IMR-90 (cell line): ENCODE measurements around the gene GNAT2. TPM values are rescaled to one million over a fixed set of nuclear protein-coding genes. Genes with fewer than 3 reads are reported as not detected.

Experiments
- ATAC-seq: fragments of 200-7000 bp; cut with Tn5 transposase; 2 replicates; pipeline ENCODE4 v1.9.1; 2020; ENCODE audit warnings: low read depth, mild to moderate bottlenecking, moderate library complexity
- BruUV-seq: library from RNA; stranded (reverse); fragments of 400-500 nt; replicated peaks from 2 replicates; lab custom pipeline; 2021; lab: Mats Ljungman, UMichigan
- CTCF ChIA-PET: fragments of 300-600 bp; formaldehyde crosslinking; extraction: SDS; loops from one replicate; lab custom pipeline; 2021; ENCODE audit warnings: antibody characterized with exemption; lab: Yijun Ruan, JAX
- POLR2A ChIA-PET: fragments of 300-600 bp; sonication (Branson Sonifier 250); formaldehyde crosslinking; loops from one replicate; lab custom pipeline; 2022; ENCODE audit warnings: antibody characterized with exemption; ENCODE audit not compliant: unreplicated experiment; lab: Charles Lee
- DNase-seq: peaks from one replicate; pipeline ENCODE4 v3.0.0; 2013
- H2AFZ ChIP-seq: replicated peaks from 2 replicates; pipeline ENCODE3; 2013; ENCODE audit warnings: low read length, mild to moderate bottlenecking; ENCODE audit not compliant: poor library complexity
- H2AK5ac ChIP-seq: 2 replicates; pipeline ENCODE4 v1.6.1; 2013; ENCODE audit warnings: low read depth, low read length, inconsistent platforms
- H2AK9ac ChIP-seq: replicated peaks from 2 replicates; pipeline ENCODE3; 2013; ENCODE audit warnings: mild to moderate bottlenecking, low read depth, low read length, moderate library complexity; ENCODE audit not compliant: poor library complexity
- H2BK120ac ChIP-seq: 2 replicates; pipeline ENCODE4 v1.6.1; 2013; ENCODE audit warnings: low read depth, low read length, inconsistent platforms
- H2BK15ac ChIP-seq: 3 replicates; pipeline ENCODE4 v1.6.1; 2013; ENCODE audit warnings: low read depth, low read length, inconsistent platforms
- H2BK20ac ChIP-seq: 2 replicates; pipeline ENCODE4 v1.6.1; 2013; ENCODE audit warnings: low read depth, mild to moderate bottlenecking, inconsistent platforms, low read length, moderate library complexity
- H2BK5ac ChIP-seq: 2 replicates; pipeline ENCODE4 v1.6.1; 2013; ENCODE audit warnings: mild to moderate bottlenecking, low read depth, low read length, inconsistent platforms; ENCODE audit not compliant: poor library complexity, severe bottlenecking
- H3K14ac ChIP-seq: replicated peaks from 2 replicates; pipeline ENCODE4 v1.6.1; 2013; ENCODE audit warnings: low read depth, low read length, inconsistent platforms
- H3K18ac ChIP-seq: 2 replicates; pipeline ENCODE4 v1.6.1; 2013; ENCODE audit warnings: low read depth, low read length, control low read depth
- H3K23ac ChIP-seq: 2 replicates; pipeline ENCODE4 v1.6.1; 2013; ENCODE audit warnings: low read depth, low read length, inconsistent platforms
- H3K27ac ChIP-seq: 2 replicates; pipeline ENCODE4 v1.5.1; 2013; ENCODE audit warnings: mild to moderate bottlenecking, control low read depth, low read length; ENCODE audit not compliant: insufficient read depth
- H3K27me3 ChIP-seq: 2 replicates; pipeline ENCODE4 v1.6.1; 2013; ENCODE audit warnings: low read length; ENCODE audit not compliant: control insufficient read depth, insufficient read depth
- H3K36me3 ChIP-seq: 2 replicates; pipeline ENCODE4 v1.6.1; 2013; ENCODE audit warnings: low read length, mixed read lengths; ENCODE audit not compliant: control insufficient read depth, insufficient read depth
- H3K4ac ChIP-seq: 2 replicates; pipeline ENCODE4 v1.6.1; 2013; ENCODE audit warnings: low read depth, low read length, inconsistent platforms
- H3K4me1 ChIP-seq: 2 replicates; pipeline ENCODE4 v1.6.1; 2013; ENCODE audit warnings: low read length, mixed read lengths; ENCODE audit not compliant: control insufficient read depth, insufficient read depth
- H3K4me2 ChIP-seq: 2 replicates; pipeline ENCODE4 v1.6.1; 2013; ENCODE audit warnings: low read depth, mild to moderate bottlenecking, control low read depth, low read length, moderate library complexity
- H3K4me3 ChIP-seq: 2 replicates; pipeline ENCODE4 v1.5.1; 2013; ENCODE audit warnings: low read depth, mild to moderate bottlenecking, control low read depth, low read length, moderate library complexity; ENCODE audit not compliant: insufficient read depth
- H3K56ac ChIP-seq: 2 replicates; pipeline ENCODE4 v1.6.1; 2013; ENCODE audit warnings: low read length, inconsistent platforms; ENCODE audit not compliant: insufficient read depth; ENCODE audit errors: extremely low read depth
- H3K79me1 ChIP-seq, 2 experiments: 2 replicates each; pipeline ENCODE4 v1.6.1; 2013; ENCODE audit warnings: low read length in 2 of 2, inconsistent platforms in 1 of 2, low read depth in 1 of 2
- H3K9ac ChIP-seq: 2 replicates; pipeline ENCODE4 v1.6.1; 2013; ENCODE audit warnings: low read depth, low read length, control low read depth
- H3K9me1 ChIP-seq: 2 replicates; pipeline ENCODE4 v1.6.1; 2013; ENCODE audit warnings: low read length, inconsistent platforms; ENCODE audit not compliant: insufficient read depth
- H3K9me3 ChIP-seq: 2 replicates; pipeline ENCODE4 v1.6.1; 2013; ENCODE audit warnings: low read length; ENCODE audit not compliant: control insufficient read depth, insufficient read depth
- H4K20me1 ChIP-seq: 2 replicates; pipeline ENCODE4 v1.6.1; 2013; ENCODE audit warnings: low read length, inconsistent platforms; ENCODE audit not compliant: insufficient read depth
- H4K5ac ChIP-seq: 2 replicates; pipeline ENCODE4 v1.6.1; 2013; ENCODE audit warnings: mild to moderate bottlenecking, low read depth, low read length, control low read depth
- H4K8ac ChIP-seq, 2 experiments: 2 replicates each; pipeline ENCODE4 v1.6.1; 2013; ENCODE audit warnings: low read depth in 2 of 2, low read length in 2 of 2, control low read depth in 1 of 2, inconsistent platforms in 1 of 2
- H4K91ac ChIP-seq: 2 replicates; pipeline ENCODE4 v1.6.1; 2013; ENCODE audit warnings: low read depth, low read length, inconsistent platforms; ENCODE audit not compliant: insufficient read depth
- CEBPB ChIP-seq: IDR thresholded peaks from 2 replicates; pipeline ENCODE4 v1.6.1; 2012; ENCODE audit warnings: low read depth, low read length, improper control_type of control experiment
- CHD1 ChIP-seq: IDR thresholded peaks from 2 replicates; pipeline ENCODE4 v1.6.1; 2012; ENCODE audit warnings: low read depth, low read length, improper control_type of control experiment
- FOS ChIP-seq: fragments of 150-350 bp; IDR thresholded peaks from 2 replicates; pipeline ENCODE4 v1.6.1; 2016; ENCODE audit warnings: low read depth, low read length
- MAFK ChIP-seq: IDR thresholded peaks from 2 replicates; pipeline ENCODE4 v1.6.1; 2012; ENCODE audit warnings: low read depth, low read length, improper control_type of control experiment
- MAZ ChIP-seq: IDR thresholded peaks from 2 replicates; pipeline ENCODE4 v1.6.1; 2012; ENCODE audit warnings: low read depth, mild to moderate bottlenecking, low read length, improper control_type of control experiment, moderate library complexity, borderline replicate concordance
- MXI1 ChIP-seq: IDR thresholded peaks from 2 replicates; pipeline ENCODE4 v1.6.1; 2012; ENCODE audit warnings: low read depth, mild to moderate bottlenecking, low read length, moderate library complexity, borderline replicate concordance
- NFE2L2 ChIP-seq: fragments of 150-350 bp; IDR thresholded peaks from 2 replicates; pipeline ENCODE4 v1.6.1; 2016; ENCODE audit warnings: low read depth, mild to moderate bottlenecking, low read length
- RAD21 ChIP-seq: IDR thresholded peaks from 2 replicates; pipeline ENCODE4 v1.6.1; 2012; ENCODE audit warnings: low read length, improper control_type of control experiment
- RFX5 ChIP-seq: IDR thresholded peaks from 2 replicates; pipeline ENCODE4 v1.8.0; 2012; ENCODE audit warnings: low read depth, mild to moderate bottlenecking, low read length, moderate library complexity
- SMC3 ChIP-seq: fragments of 150-350 bp; IDR thresholded peaks from 2 replicates; pipeline ENCODE4 v1.6.1; 2016; ENCODE audit warnings: low read depth, mild to moderate bottlenecking, antibody characterized with exemption, low read length, moderate library complexity
- WGBS, 2 experiments: methylation state at CpG; one replicate each; pipeline versions ENCODE4 v1.1.5 to v1.1.7; 2013; ENCODE audit warnings: missing lambda C conversion rate in 2 of 2; ENCODE audit not compliant: insufficient read length in 1 of 2; ENCODE audit errors: extremely low coverage in 2 of 2; 5-methylcytosine and 5-hydroxymethylcytosine counted together
- dilution Hi-C: fragments of 300-500 bp; cut with HindIII; formaldehyde crosslinking; loops from one replicate; pipeline ENCODE4 v1.14.3; 2018; ENCODE audit warnings: low sequenced_read_pairs; ENCODE audit not compliant: unreplicated experiment
- in situ Hi-C: fragments of 300-500 bp; cut with MboI; formaldehyde crosslinking; loops from 3 replicates; pipeline ENCODE4 v1.14.3; 2019; ENCODE audit warnings: low sequenced_read_pairs, inconsistent platforms, mixed read lengths
- intact Hi-C: fragments of 100-400 bp; cut with micrococcal nuclease; formaldehyde crosslinking; loops from 2 replicates; pipeline ENCODE4 v1.10.0; 2022
- polyA plus RNA-seq, 3 experiments: library from polyadenylated mRNA; depleted of rRNA; stranded (reverse); fragments of >200 nt; gene quantifications; 2 replicates each; pipeline ENCODE4 v1.2.3, GENCODE V29; 2012; ENCODE audit warnings: low replicate concordance in 1 of 3
- total RNA-seq: library from RNA; depleted of rRNA; stranded (reverse); fragments of >200 nt; gene quantifications from 2 replicates; pipeline ENCODE4 v1.2.3, GENCODE V29; 2012
- TF ChIP-seq, protein P1 (sequence below): fragments of 150-350 bp; IDR thresholded peaks from 2 replicates; pipeline ENCODE4 v1.6.1; 2016; ENCODE audit warnings: low read depth, mild to moderate bottlenecking, low read length, moderate library complexity, borderline replicate concordance
- TF ChIP-seq, protein P2 (sequence below): fragments of 150-350 bp; IDR thresholded peaks from 2 replicates; pipeline ENCODE4 v1.6.1; 2017; ENCODE audit warnings: mild to moderate bottlenecking, antibody characterized with exemption, low read length, low read depth
- TF ChIP-seq, protein P3 (sequence below): conservative IDR thresholded peaks from 2 replicates; pipeline ENCODE4 v1.5.1; 2012; ENCODE audit warnings: mild to moderate bottlenecking, low read depth, low read length, improper control_type of control experiment

GNAT2 gene
- total and polyA plus RNA-seq, 2 of the 4 experiments (the other 2 are of a cell fraction), result 0.17 to 0.36 TPM

DNA sequence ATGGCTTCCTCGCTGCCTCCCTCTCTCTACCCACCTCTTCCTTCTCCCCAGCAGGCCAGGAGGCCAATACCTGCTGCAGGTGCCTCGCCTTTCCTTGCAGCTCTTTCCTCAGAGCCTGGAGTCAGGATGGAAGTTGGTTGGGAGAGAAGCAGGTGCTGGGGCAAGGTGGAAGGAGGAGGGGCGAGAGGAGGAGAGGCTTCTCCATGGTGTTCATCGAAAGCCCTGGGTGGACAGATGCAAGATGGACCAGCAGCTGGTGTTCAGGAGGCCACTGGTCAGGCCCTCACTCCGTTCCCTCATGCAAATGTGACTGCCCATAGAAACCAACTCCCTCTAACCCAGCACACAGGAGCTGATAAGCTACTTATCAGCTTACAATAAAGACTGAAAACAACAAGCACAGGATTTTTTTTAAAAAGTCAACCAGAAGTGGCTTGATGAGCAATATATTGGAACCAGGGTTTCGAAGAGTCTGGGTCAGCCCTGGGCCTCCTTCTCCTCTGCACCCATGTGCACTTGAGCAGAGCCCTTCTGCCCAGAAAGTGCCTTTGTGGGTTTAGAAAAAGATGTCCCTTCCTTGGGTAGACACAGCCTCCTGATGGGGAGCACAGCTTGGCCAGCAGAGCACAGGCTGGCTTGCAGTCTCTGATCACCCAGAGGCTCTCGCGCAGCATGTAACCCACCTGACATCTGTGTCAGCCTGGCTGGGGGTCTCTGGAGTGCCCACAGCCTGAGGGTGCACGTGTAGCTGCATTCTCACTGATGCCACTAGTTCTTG lies 19.8 kb upstream of the GNAT2 start:
- Histone ChIP-seq H4K8ac (no peak overlapping the region), H3K4ac (no peak overlapping the region), H3K18ac (no peak overlapping the region), H3K36me3 (no peaks in the 10 kb centered on the region), H4K91ac (no peak overlapping the region), H3K23ac (no peak overlapping the region), H2AK9ac (no peak overlapping the region), H3K27ac (no peak overlapping the region), H2BK20ac (no peak overlapping the region), H2AFZ (peak overlapping the region; percentile 3), H3K4me3 (no peak overlapping the region), H3K9ac (no peak overlapping the region), H3K14ac (no peak overlapping the region), H2BK5ac (no peak overlapping the region), H3K4me1 (peaks cover 19% of the 10 kb centered on the region), H3K27me3 (no peaks in the 10 kb centered on the region), H4K5ac (no peak overlapping the region), H4K20me1 (no peaks in the 10 kb centered on the region), H3K9me3 (no peaks in the 10 kb centered on the region), H3K4me2 (no peak overlapping the region), H3K79me1 (0 out of 4 replicates have a peak, but pooled peaks cover 0 to 1% of the 10 kb centered on the region in 2 experiments), H3K9me1 (no peaks in the 10 kb centered on the region), H2BK120ac (no peak overlapping the region), H3K56ac (no peak overlapping the region), H2BK15ac (no peak overlapping the region), H2AK5ac (no peak overlapping the region)
- ATAC-seq, result no peak
- WGBS, 2 experiments, result 88% methylated on average over 5 of the region's 9 CpGs; no CpG with 5 or more reads in 1 of the 2 experiments
- in situ Hi-C loops, result no loop called here
- dilution Hi-C loops, result no loop called here
- POLR2A ChIA-PET, result interaction anchor here (0.5 kb wide), 1 partner anchor 837 kb away, joined by 3 read pairs; no protein-coding TSS in a partner anchor
- intact Hi-C loops, result no loop called here
- no peak for DNase-seq
- BruUV-seq, result no TSS peak
- CTCF ChIA-PET, result interaction anchor here (1.1 to 3.9 kb wide), 11 partner anchors 11 to 372 kb away, joined by 3 to 63 read pairs (median 6); partner anchors contain the start of genes AHCYL1 and GNAI3
- TF ChIP-seq, protein P1, sequence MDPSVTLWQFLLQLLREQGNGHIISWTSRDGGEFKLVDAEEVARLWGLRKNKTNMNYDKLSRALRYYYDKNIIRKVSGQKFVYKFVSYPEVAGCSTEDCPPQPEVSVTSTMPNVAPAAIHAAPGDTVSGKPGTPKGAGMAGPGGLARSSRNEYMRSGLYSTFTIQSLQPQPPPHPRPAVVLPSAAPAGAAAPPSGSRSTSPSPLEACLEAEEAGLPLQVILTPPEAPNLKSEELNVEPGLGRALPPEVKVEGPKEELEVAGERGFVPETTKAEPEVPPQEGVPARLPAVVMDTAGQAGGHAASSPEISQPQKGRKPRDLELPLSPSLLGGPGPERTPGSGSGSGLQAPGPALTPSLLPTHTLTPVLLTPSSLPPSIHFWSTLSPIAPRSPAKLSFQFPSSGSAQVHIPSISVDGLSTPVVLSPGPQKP, result no peak
- TF ChIP-seq, protein P2, sequence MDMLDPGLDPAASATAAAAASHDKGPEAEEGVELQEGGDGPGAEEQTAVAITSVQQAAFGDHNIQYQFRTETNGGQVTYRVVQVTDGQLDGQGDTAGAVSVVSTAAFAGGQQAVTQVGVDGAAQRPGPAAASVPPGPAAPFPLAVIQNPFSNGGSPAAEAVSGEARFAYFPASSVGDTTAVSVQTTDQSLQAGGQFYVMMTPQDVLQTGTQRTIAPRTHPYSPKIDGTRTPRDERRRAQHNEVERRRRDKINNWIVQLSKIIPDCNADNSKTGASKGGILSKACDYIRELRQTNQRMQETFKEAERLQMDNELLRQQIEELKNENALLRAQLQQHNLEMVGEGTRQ, result no peak
- no peak for TF ChIP-seq CEBPB
- TF ChIP-seq FOS, result no peak
- TF ChIP-seq, protein P3, sequence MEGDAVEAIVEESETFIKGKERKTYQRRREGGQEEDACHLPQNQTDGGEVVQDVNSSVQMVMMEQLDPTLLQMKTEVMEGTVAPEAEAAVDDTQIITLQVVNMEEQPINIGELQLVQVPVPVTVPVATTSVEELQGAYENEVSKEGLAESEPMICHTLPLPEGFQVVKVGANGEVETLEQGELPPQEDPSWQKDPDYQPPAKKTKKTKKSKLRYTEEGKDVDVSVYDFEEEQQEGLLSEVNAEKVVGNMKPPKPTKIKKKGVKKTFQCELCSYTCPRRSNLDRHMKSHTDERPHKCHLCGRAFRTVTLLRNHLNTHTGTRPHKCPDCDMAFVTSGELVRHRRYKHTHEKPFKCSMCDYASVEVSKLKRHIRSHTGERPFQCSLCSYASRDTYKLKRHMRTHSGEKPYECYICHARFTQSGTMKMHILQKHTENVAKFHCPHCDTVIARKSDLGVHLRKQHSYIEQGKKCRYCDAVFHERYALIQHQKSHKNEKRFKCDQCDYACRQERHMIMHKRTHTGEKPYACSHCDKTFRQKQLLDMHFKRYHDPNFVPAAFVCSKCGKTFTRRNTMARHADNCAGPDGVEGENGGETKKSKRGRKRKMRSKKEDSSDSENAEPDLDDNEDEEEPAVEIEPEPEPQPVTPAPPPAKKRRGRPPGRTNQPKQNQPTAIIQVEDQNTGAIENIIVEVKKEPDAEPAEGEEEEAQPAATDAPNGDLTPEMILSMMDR, result no peak
- no peak for TF ChIP-seq RAD21
- TF ChIP-seq RFX5, result no peak
- no peak for TF ChIP-seq MAFK
- no peak for TF ChIP-seq MAZ
- no peak for TF ChIP-seq SMC3
- TF ChIP-seq CHD1, result no peak
- TF ChIP-seq NFE2L2, result no peak
- no peak for TF ChIP-seq MXI1
